Measurements from ENCODE around the gene PDE2A. TPM values are rescaled to one million over a fixed set of nuclear protein-coding genes. Genes with fewer than 3 reads are reported as not detected.

PDE2A gene
- total and polyA plus RNA-seq, 2 donors (not counting 3 experiments of a cell fraction or from before 2014, with no cell fraction given), result 14.8 to 16.8 TPM

- H3K9ac ChIP-seq (replicated peaks; ENCODE audit: extremely low read depth, insufficient read depth, low read length), result no peak overlapping the region
- no peaks in the 10 kb centered on the region for H3K9me1 ChIP-seq (replicated peaks; ENCODE audit: control insufficient read depth, extremely low read depth, insufficient read depth, low read length)
- H3K27ac ChIP-seq (ENCODE audit: insufficient read depth, low read depth, low read length), result no peak overlapping the region
- H3K27me3 ChIP-seq (ENCODE audit: control insufficient read depth in 2 of 2, insufficient read depth in 2 of 2, low read length in 2 of 2), result peaks cover 9% of the 10 kb centered on the region in 2 experiments
- FAIRE-seq, result no peak
- no peaks in the 10 kb centered on the region for H3K36me3 ChIP-seq (ENCODE audit: control insufficient read depth in 2 of 2, extremely low read depth in 1 of 2, insufficient read depth in 2 of 2, low read length in 2 of 2)
- H2AFZ ChIP-seq (ENCODE audit: low read depth, low read length), result no peak overlapping the region
- H3K4me2 ChIP-seq (ENCODE audit: insufficient read depth, low read length), result no peak overlapping the region
- intact Hi-C loops (cut with micrococcal nuclease), result loop anchor here (5.0 kb wide), 1 partner anchor 206 kb away; the partner anchor contains the start of gene STARD10
- H4K20me1 ChIP-seq (replicated peaks; ENCODE audit: control insufficient read depth, extremely low read depth, insufficient read depth, low read length), result no peaks in the 10 kb centered on the region
- H3K4me3 ChIP-seq (replicated peaks in 1 of 3; ENCODE audit: insufficient read depth in 1 of 3, low read depth in 1 of 3, low read length in 3 of 3), result no peak overlapping the region
- BruUV-seq (replicated peaks), result no TSS peak
- dilution Hi-C loops (cut with MboI; ENCODE audit: extremely low pct_ligation_motif_present, low sequenced_read_pairs), result no loop called here
- H3K9me3 ChIP-seq (replicated peaks; ENCODE audit: control insufficient read depth, insufficient read depth, low read length), result no peaks in the 10 kb centered on the region
- TF ChIP-seq FOS (IDR thresholded peaks at IDR 0.05; ENCODE audit: borderline replicate concordance, insufficient read depth, low read length) (no peak), JUN (IDR thresholded peaks at IDR 0.05; ENCODE audit: borderline replicate concordance, insufficient read depth, insufficient read length, low read depth) (no peak), POLR2AphosphoS5 (IDR thresholded peaks at IDR 0.05; ENCODE audit: insufficient read depth, low read depth, low read length) (no peak), CTCF (IDR thresholded peaks at IDR 0.05; ENCODE audit: extremely low read depth in 1 of 2, insufficient read depth in 1 of 2, low read depth in 1 of 2, low read length in 2 of 2) (no peak), MYC (IDR thresholded peaks at IDR 0.05; ENCODE audit: low read depth, low read length) (no peak), POLR2A (IDR thresholded peaks at IDR 0.05; ENCODE audit: low read depth, low read length) (no peak), MAX (IDR thresholded peaks at IDR 0.05; ENCODE audit: insufficient read depth, insufficient read length) (no peak), EZH2 (IDR thresholded peaks at IDR 0.05; ENCODE audit: borderline replicate concordance, low read depth, low read length, severe bottlenecking) (no peak), GATA2 (IDR thresholded peaks at IDR 0.05; ENCODE audit: insufficient read depth, insufficient read length, low read depth, low read length) (no peak)
- DNase-seq (ENCODE audit: low read depth, low spot score), result no peak
- no peaks in the 10 kb centered on the region for H3K79me2 ChIP-seq (ENCODE audit: control insufficient read depth, insufficient read depth, low read length)
- ChIA-PET POLR2A (no interaction called here), CTCF (interaction anchor here (0.6 to 10.6 kb wide), 19 partner anchors 11 to 703 kb away, joined by 3 to 339 read pairs (median 4); no protein-coding TSS in a partner anchor)
- H3K4me1 ChIP-seq (ENCODE audit: control insufficient read depth, extremely low read depth, insufficient read depth, low read length), result no peaks in the 10 kb centered on the region
Observed at GRCh38 chr11:72586321-72587090, 87.7 kb downstream of the PDE2A start.

Data from endothelial cell of umbilical vein (primary cell).